Stimulated activated CD4-positive, alpha-beta T cell treated with anti-CD3 and anti-CD28 coated beads, Interleukin-1b, Interleukin-23, amount 100 ng/mL, for 4 hours (primary cell): ENCODE measurements around the gene TFF3.
A peak's percentile ranks its signal among the peaks of the same experiment; 100 is the strongest.

ENCODE experiments used
- DNase-seq, 2 donors: peaks; one replicate each; pipeline ENCODE4 v3.0.0-alpha.2; 2020; ENCODE audit warnings: low read depth in 2 of 2

Gene TFF3

GRCh38 chr21:42320791-42321190, 5.6 kb upstream of the TFF3 start:
- DNase-seq: no peak

DNA sequence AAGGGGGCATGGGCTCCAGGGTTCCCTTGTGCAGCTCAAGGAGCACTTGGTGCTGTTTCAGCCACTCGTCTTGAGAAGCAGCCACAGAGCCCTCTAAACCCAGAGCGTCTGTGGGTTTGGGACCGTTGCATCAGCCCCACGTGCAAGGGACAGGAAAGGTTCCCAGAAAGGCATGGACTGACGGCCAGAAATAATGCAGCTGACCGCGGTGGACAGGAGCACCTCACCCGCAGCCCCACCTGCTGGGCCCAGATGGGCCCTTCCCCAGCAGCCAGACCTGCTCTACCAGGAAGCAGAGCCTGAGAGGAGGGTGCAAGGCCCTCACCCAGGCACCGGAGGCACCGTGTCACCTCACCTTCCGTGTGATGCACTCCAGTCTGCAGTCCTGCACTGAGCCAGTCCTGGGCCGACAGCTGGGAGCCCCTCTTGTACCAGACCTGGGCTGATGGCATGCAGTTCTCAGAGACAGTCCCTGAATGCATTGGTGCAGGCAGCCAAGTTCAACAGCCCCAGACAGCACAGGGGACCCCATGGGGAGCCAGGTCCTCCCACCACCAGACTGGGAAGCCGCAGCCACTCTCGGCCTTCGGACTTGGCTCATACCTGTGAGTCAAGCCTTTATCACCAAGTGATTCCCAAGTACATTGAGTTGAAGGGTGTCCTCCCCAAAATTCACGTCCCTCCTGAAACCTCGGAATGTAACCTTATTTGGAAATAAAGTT, 4.8 kb upstream of the TFF3 start:
- no peak for DNase-seq

GRCh38 chr21:42319376-42319775, 4.2 kb upstream of the TFF3 start:
- DNase-seq: no peak

DNA sequence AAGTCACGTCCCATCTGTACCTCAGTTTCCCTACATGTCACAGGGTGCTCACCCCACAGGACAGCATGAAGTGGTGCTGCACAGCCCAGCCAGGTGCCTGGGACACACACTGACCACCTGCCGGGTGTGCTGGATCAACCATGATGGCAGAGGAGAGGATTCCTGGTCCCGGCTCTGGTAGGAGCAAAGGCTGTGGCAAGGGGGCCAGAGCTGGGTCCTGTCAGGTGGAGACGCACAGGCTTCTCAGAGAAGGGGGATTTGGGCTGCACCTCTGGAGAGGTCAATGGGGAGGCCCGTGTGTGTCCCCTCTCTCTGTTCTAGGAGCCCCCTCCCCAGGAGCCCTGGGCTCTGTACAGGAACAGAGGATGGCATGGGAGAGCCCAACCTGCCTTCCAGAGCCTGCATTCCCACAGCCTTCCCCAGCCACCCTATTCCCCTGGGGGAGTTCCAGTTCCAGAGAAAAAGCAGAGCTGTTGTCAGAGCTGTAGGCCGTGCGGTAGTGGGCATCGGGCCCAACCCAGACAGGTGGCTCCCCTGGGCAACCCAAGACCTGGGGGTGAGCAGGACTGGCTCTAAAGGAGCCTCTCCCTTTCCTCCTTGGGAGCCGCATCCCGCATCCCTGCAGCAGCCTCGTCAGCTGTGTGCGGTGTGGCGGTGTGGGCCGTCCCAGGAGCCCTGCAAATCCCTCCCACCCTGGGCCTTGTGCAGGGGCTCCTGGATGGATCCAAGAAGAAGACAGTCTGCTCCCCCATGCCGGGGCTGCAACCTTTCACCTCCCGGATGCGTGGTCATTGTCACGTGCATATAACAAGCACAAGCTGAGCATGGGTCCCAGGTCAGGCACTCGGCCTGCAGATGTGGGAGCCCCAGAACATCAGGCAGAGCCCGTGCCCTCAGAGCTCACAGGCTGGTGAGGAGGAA, 2.9 kb upstream of the TFF3 start:
- no peak for DNase-seq

GRCh38 chr21:42317341-42317741, 2.1 kb upstream of the TFF3 start:
- DNase-seq: no peak

DNA sequence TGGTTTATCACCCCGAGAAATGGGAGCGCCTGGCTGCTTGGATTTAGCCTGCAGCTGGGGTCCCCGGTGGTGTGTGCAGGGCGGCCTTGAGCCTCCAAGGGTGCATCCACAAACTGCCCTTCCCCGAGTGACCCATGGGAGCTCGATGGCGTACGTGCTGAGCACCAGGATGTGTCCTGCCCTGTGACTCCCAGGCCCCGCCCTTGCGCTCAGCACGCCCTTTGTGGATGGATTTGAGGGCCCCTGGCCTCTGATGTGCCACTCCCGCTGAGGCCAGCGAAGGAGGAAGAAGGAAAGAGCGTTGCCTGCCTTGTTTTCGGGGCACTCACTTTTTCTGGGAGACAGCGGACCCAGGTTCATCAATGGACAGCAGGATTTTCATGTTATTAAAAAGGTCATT, 1.7 kb upstream of the TFF3 start:
- DNase-seq: no peak

- DNase-seq: no peak
Measured at GRCh38 chr21:42314616-42315295, 453 bp downstream of the TFF3 start.

GRCh38 chr21:42313501-42313969, 1.7 kb downstream of the TFF3 start:
- no peak for DNase-seq

- DNase-seq: no peak
Measured at GRCh38 chr21:42312626-42313104, 2.5 kb downstream of the TFF3 start.

DNA sequence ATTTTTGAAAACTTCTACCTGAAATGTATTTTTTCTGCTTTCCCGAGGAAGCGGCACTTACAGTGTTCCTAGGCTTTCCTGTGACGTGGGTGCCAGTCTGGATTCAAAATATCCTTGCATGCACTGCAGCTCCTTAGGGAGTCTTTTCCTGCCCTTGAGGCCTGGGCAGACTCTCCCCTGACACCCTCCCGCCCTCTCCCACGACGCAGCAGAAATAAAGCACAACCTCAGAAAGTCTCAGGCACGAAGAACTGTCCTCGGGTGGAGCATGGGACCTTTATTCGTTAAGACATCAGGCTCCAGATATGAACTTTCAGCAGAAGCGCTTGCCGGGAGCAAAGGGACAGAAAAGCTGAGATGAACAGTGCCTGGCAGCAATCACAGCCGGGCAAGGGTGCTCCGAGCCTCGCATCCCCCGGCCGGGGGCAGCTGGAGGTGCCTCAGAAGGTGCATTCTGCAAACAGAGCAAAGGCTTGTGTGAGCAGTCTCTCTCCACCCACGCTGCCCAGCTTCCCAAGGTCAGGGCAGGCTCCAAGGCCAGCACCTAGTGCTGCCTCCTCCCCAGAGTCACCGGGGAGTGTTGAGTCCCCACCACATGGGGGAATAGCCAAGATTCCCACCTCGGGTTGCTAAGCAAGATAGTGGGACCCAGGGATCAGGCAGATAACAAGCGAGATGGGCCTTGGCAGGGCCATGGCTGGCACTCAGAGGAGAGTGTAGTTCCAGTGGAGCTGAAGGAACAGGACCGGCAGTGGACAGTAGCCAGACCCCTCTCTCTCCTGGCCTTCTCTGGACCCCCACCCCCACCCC, 3.2 kb downstream of the TFF3 start:
- no peak for DNase-seq

GRCh38 chr21:42311160-42311559, 4.0 kb downstream of the TFF3 start:
- no peak for DNase-seq

DNA sequence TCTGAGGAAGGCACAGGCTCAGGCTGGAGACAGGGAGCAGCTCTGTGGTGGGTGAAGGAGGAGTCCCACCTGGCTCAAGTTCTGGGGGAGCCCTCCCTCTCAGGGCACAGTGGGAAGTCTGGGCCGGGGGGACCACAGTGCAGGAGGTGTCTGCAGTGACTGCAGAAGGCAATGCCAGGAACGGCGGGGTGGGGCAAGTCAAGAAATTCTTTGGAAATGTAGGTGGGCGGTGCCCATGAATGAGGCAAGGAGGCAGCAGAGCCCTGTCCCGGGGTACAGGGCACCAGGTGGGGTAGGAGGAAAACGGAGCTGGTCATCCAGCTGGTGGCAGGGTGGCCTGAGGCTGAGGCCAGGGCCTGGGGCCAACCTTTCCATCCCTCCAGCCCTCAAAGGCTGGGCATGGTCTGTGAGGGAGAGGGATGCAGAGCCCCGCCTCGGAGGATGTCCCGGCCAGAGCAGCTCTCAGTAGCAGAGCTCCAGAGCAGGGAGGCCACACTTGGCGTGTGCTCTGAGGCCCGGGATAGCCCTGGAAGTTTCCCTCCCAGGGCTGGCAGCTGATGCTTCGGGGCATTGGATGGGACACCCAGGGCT, 4.7 kb downstream of the TFF3 start:
- no peak for DNase-seq

- DNase-seq: peak; percentile 66 to 69
Measured at GRCh38 chr21:42309753-42310213, 5.4 kb downstream of the TFF3 start.

GRCh38 chr21:42308914-42309752, 6.1 kb downstream of the TFF3 start:
- no peak for DNase-seq

GRCh38 chr21:42308161-42308913, 6.9 kb downstream of the TFF3 start:
- no peak for DNase-seq

DNA sequence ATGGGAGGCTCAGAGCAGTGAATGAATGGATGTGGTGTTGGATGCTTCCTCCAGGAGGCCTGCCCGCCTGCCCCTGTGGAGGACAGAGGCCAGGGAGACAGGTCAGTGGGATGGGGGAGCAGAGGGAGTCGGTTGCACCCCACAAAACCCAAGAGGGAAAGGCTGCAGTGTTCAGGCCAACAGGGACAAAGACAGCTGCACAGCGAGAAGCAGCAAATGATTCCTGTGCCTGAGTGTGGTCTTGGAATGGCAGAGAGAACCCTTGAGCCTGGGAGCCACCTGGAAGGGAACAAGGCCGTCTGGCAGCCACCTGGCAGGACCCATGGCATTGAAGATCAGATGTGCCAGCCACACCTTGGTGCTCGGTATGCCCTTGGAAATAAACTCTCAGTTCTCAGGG, 8.1 kb downstream of the TFF3 start:
- DNase-seq: no peak

- DNase-seq: no peak
Measured at GRCh38 chr21:42306366-42307035, 8.7 kb downstream of the TFF3 start.

- DNase-seq: no peak
Measured at GRCh38 chr21:42305707-42306147, 9.5 kb downstream of the TFF3 start.
